Naive thymus-derived CD4-positive, alpha-beta T cell (primary cell): ENCODE measurements around the gene PAQR8. TPM values are rescaled to one million over a fixed set of nuclear protein-coding genes. Genes with fewer than 3 reads are reported as not detected.

Experiments used
- ATAC-seq: fragments of 150-1000 bp; cut with Tn5 transposase; 2 replicates; pipeline ENCODE4 v1.10.0; 2021; ENCODE audit warnings: mild to moderate bottlenecking, moderate library complexity
- CTCF ChIA-PET: fragments of 350-600 bp; sonication (Branson Sonifier 250); formaldehyde crosslinking; loops from one replicate; lab custom pipeline; 2021; ENCODE audit warnings: antibody characterized with exemption; lab: Charles Lee
- POLR2A ChIA-PET: fragments of 350-600 bp; sonication (Branson Sonifier 250); formaldehyde crosslinking; loops from one replicate; lab custom pipeline; 2021; ENCODE audit warnings: antibody characterized with exemption, inconsistent platforms; lab: Charles Lee
- DNase-seq, 9 donors: peaks; one replicate each; pipeline versions ENCODE4 v3.0.0 to v3.0.0-alpha.2; 2020 to 2022; ENCODE audit warnings: mixed read lengths in 1 of 9
- H3K27ac ChIP-seq: one replicate; pipeline ENCODE4 v1.7.0; 2013; ENCODE audit warnings: mild to moderate bottlenecking, low read depth, low read length, moderate library complexity
- H3K27me3 ChIP-seq, 2 donors: one replicate each; pipeline ENCODE4 v1.7.0; 2013; ENCODE audit warnings: low read length in 2 of 2, mild to moderate bottlenecking in 2 of 2, moderate library complexity in 2 of 2; ENCODE audit not compliant: control insufficient read depth in 2 of 2, insufficient read depth in 2 of 2
- H3K36me3 ChIP-seq, 3 experiments: 1 replicate in 2 of 3; 2 replicates in 1 of 3; pipeline ENCODE4 v1.7.0; 2013; ENCODE audit warnings: low read length in 3 of 3, mild to moderate bottlenecking in 3 of 3, moderate library complexity in 1 of 3; ENCODE audit not compliant: insufficient read depth in 3 of 3, control insufficient read depth in 2 of 3
- H3K4me1 ChIP-seq, 2 donors: one replicate each; pipeline ENCODE4 v1.7.0; 2013; ENCODE audit warnings: low read length in 2 of 2, mild to moderate bottlenecking in 2 of 2, moderate library complexity in 1 of 2; ENCODE audit not compliant: control insufficient read depth in 2 of 2, insufficient read depth in 2 of 2
- H3K4me3 ChIP-seq: 2 replicates; pipeline ENCODE4 v1.7.0; 2013; ENCODE audit warnings: mild to moderate bottlenecking, low read length
- H3K9me3 ChIP-seq, 3 experiments: 1 replicate in 2 of 3; 2 replicates in 1 of 3; pipeline ENCODE4 v1.7.0; 2013; ENCODE audit warnings: low read length in 3 of 3; ENCODE audit not compliant: control insufficient read depth in 2 of 3
- H3K27ac Mint-ChIP-seq, 9 donors: one replicate each; pipeline ENCODE4 v1.8.0; 2020 to 2022; ENCODE audit warnings: mixed read lengths in 9 of 9, mild to moderate bottlenecking in 8 of 9, moderate library complexity in 5 of 9, inconsistent platforms in 2 of 9
- H3K27me3 Mint-ChIP-seq, 5 donors: one replicate each; pipeline ENCODE4 v1.8.0; 2021 to 2022; ENCODE audit warnings: mixed read lengths in 5 of 5, mild to moderate bottlenecking in 1 of 5
- H3K36me3 Mint-ChIP-seq, 5 donors: one replicate each; pipeline ENCODE4 v1.8.0; 2020 to 2022; ENCODE audit warnings: mixed read lengths in 5 of 5, mild to moderate bottlenecking in 3 of 5, inconsistent platforms in 1 of 5
- H3K4me1 Mint-ChIP-seq, 7 donors: one replicate each; pipeline ENCODE4 v1.8.0; 2020 to 2022; ENCODE audit warnings: mixed read lengths in 7 of 7, mild to moderate bottlenecking in 3 of 7, inconsistent platforms in 1 of 7
- H3K4me3 Mint-ChIP-seq, 10 donors: one replicate each; pipeline ENCODE4 v1.8.0; 2020 to 2022; ENCODE audit warnings: mild to moderate bottlenecking in 10 of 10, mixed read lengths in 10 of 10, moderate library complexity in 6 of 10, inconsistent platforms in 2 of 10
- H3K9me3 Mint-ChIP-seq, 11 donors: one replicate each; pipeline ENCODE4 v1.8.0; 2020 to 2022; ENCODE audit warnings: mixed read lengths in 11 of 11, mild to moderate bottlenecking in 4 of 11, inconsistent platforms in 1 of 11, moderate library complexity in 1 of 11
- intact Hi-C, 2 donors: fragments of 100-400 bp; cut with micrococcal nuclease; formaldehyde crosslinking; loops; one replicate each; pipeline ENCODE4 v1.15.1; 2023
- polyA plus RNA-seq, 2 donors: library from polyadenylated mRNA; unstranded; fragments of 300-500 nt; fragmentation: Illumina TruSeq; gene quantifications; one replicate each; pipeline ENCODE4 v1.2.3, GENCODE V29; 2021
- total RNA-seq, 6 experiments: library from RNA in 5 of 6; stranded (reverse) in 5 of 6; gene quantifications; 1 replicate in 5 of 6; 2 replicates in 1 of 6; pipeline ENCODE4 v1.2.3 and lab custom pipeline; 2021 to 2026

The PAQR8 gene
- total and polyA plus RNA-seq, 7 experiments from 2014 or later, result 7.5 to 46.2 (median 32.1) TPM

GRCh38 chr6:52365866-52366540 is 4.1 kb downstream of the PAQR8 start:
- Mint-ChIP-seq H3K27ac (peak overlapping the region in 7 of 9 donors; percentile 30 to 99 (median 78)), H3K4me1 (peaks cover 42 to 92% (median 85%) of the 10 kb centered on the region in 7 donors), H3K9me3 (peaks cover 0 to 2% (median 0%) of the 10 kb centered on the region in 11 donors), H3K27me3 (peaks cover 0 to 9% (median 0%) of the 10 kb centered on the region in 5 donors), H3K36me3 (peaks cover 3 to 43% (median 29%) of the 10 kb centered on the region in 5 donors), H3K4me3 (peak overlapping the region in 7 of 10 donors; percentile 2 to 61 (median 28))
- Histone ChIP-seq H3K4me1 (peaks cover 30 to 42% of the 10 kb centered on the region in 2 donors), H3K27ac (no peak overlapping the region), H3K27me3 (no peaks in the 10 kb centered on the region), H3K9me3 (no peaks in the 10 kb centered on the region), H3K4me3 (no peak overlapping the region), H3K36me3 (peaks cover 0 to 25% (median 3%) of the 10 kb centered on the region in 3 experiments)
- intact Hi-C loops, result loop anchor here in 1 of 2 donors (10.0 kb wide), 1 partner anchor 1179 kb away; the partner anchor contains the start of gene GCLC
- ATAC-seq (no peak), DNase-seq (no peak)
- ChIA-PET CTCF (interaction anchor here (0.9 to 9.4 kb wide), 3 partner anchors 22 to 33 kb away, joined by 4 to 72 read pairs (median 6); no protein-coding TSS in a partner anchor), POLR2A (interaction anchor here (0.6 to 9.3 kb wide), 7 partner anchors 9 to 82 kb away, joined by 3 to 92 read pairs (median 7); partner anchors contain the start of gene MCM3)

GRCh38 chr6:52368002-52368401 is 6.1 kb downstream of the PAQR8 start:
- peaks cover 0 to 6% (median 0%) of the 10 kb centered on the region in 5 donors for H3K27me3 Mint-ChIP-seq
- intact Hi-C loops, result loop anchor here (1.0 to 10.0 kb wide), 2 partner anchors 8 to 1177 kb away; partner anchors contain the start of gene GCLC (in 1 of the 2)
- Histone ChIP-seq H3K4me3 (no peak overlapping the region), H3K27ac (no peak overlapping the region), H3K27me3 (no peaks in the 10 kb centered on the region), H3K9me3 (no peaks in the 10 kb centered on the region), H3K36me3 (peaks cover 0 to 20% (median 3%) of the 10 kb centered on the region in 3 experiments), H3K4me1 (peaks cover 25 to 38% of the 10 kb centered on the region in 2 donors)
- ChIA-PET CTCF (interaction anchor here (0.6 to 11.4 kb wide), 4 partner anchors 12 to 31 kb away, joined by 3 to 78 read pairs (median 38); no protein-coding TSS in a partner anchor), POLR2A (interaction anchor here (1.1 to 9.3 kb wide), 5 partner anchors 10 to 84 kb away, joined by 3 to 92 read pairs (median 4); partner anchors contain the start of gene MCM3)
- H3K9me3 Mint-ChIP-seq, result no peaks in the 10 kb centered on the region
- no peak for DNase-seq
- peak overlapping the region in 8 of 9 donors; percentile 51 to 99 (median 84) for H3K27ac Mint-ChIP-seq
- no peak for ATAC-seq
- H3K4me3 Mint-ChIP-seq, result peak overlapping the region in 6 of 10 donors; percentile 10 to 61 (median 24)
- H3K4me1 Mint-ChIP-seq, result peaks cover 32 to 97% (median 93%) of the 10 kb centered on the region in 7 donors
- H3K36me3 Mint-ChIP-seq, result peaks cover 3 to 58% (median 31%) of the 10 kb centered on the region in 5 donors

DNA sequence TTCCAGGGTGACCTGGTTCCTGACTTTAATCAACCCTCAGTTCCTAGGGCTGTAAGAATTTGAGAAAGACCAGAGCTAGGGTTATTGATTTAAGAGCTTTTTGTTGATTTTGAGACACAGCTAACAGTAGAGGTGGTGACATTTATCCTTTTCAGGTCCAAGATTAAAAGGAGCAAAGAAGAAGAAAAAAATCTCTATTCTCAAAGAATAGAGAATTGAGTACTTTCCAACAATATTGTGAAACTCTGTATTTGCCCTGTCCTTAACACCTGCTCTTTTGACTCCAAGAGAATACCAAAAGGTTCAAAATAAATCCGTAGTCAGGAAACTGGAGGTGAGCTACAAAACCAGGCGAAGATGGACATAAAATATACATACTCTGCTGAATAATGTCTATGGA is 7.3 kb downstream of the PAQR8 start:
- no peaks in the 10 kb centered on the region for H3K27me3 ChIP-seq
- H3K27ac Mint-ChIP-seq, result peak overlapping the region in 8 of 9 donors; percentile 52 to 99 (median 82)
- peaks cover 21 to 95% (median 91%) of the 10 kb centered on the region in 7 donors for H3K4me1 Mint-ChIP-seq
- H3K36me3 ChIP-seq, result peaks cover 0 to 25% (median 3%) of the 10 kb centered on the region in 3 experiments
- no peaks in the 10 kb centered on the region for H3K9me3 ChIP-seq
- H3K36me3 Mint-ChIP-seq, result peaks cover 9 to 70% (median 41%) of the 10 kb centered on the region in 5 donors
- intact Hi-C loops, result loop anchor here in 1 of 2 donors (10.0 kb wide), 1 partner anchor 1176 kb away; the partner anchor contains the start of gene GCLC
- DNase-seq, result no peak
- H3K4me1 ChIP-seq, result peaks cover 14 to 30% of the 10 kb centered on the region in 2 donors
- no peak overlapping the region for H3K4me3 ChIP-seq
- ATAC-seq, result no peak
- peaks cover 0 to 10% (median 5%) of the 10 kb centered on the region in 11 donors for H3K9me3 Mint-ChIP-seq
- H3K27ac ChIP-seq, result no peak overlapping the region
- POLR2A ChIA-PET, result interaction anchor here (1.6 kb wide), 1 partner anchor 84 kb away, joined by 5 read pairs; no protein-coding TSS in a partner anchor
- peaks cover 0 to 2% (median 0%) of the 10 kb centered on the region in 5 donors for H3K27me3 Mint-ChIP-seq
- H3K4me3 Mint-ChIP-seq, result peak overlapping the region in 1 of 10 donors; percentile 33
- CTCF ChIA-PET, result interaction anchor here (0.7 to 11.4 kb wide), 4 partner anchors 10 to 59 kb away, joined by 3 to 78 read pairs (median 38); no protein-coding TSS in a partner anchor

GRCh38 chr6:52371656-52372191 is 9.8 kb downstream of the PAQR8 start:
- H3K9me3 ChIP-seq, result no peaks in the 10 kb centered on the region
- CTCF ChIA-PET, result interaction anchor here (0.6 to 11.4 kb wide), 4 partner anchors 10 to 79 kb away, joined by 3 to 78 read pairs (median 4); partner anchors contain the start of gene PAQR8
- H3K27me3 ChIP-seq, result no peaks in the 10 kb centered on the region
- Mint-ChIP-seq H3K4me3 (no peak overlapping the region), H3K27me3 (no peaks in the 10 kb centered on the region), H3K36me3 (peaks cover 12 to 71% (median 41%) of the 10 kb centered on the region in 5 donors), H3K4me1 (peaks cover 26 to 95% (median 92%) of the 10 kb centered on the region in 7 donors), H3K27ac (peak overlapping the region in 7 of 9 donors; percentile 17 to 84 (median 78)), H3K9me3 (peaks cover 0 to 14% (median 8%) of the 10 kb centered on the region in 11 donors)
- POLR2A ChIA-PET, result interaction anchor here (0.6 to 8.6 kb wide), 8 partner anchors 9 to 87 kb away, joined by 3 to 77 read pairs (median 4); partner anchors contain the start of genes MCM3 and PAQR8
- no peak overlapping the region for H3K4me3 ChIP-seq
- peaks cover 0 to 25% (median 3%) of the 10 kb centered on the region in 3 experiments for H3K36me3 ChIP-seq
- no peak for DNase-seq
- intact Hi-C loops, result no loop called here
- ATAC-seq, result no peak
- H3K27ac ChIP-seq, result peak overlapping the region; percentile 10
- peaks cover 5 to 31% of the 10 kb centered on the region in 2 donors for H3K4me1 ChIP-seq

GRCh38 chr6:52373151-52373690 is 11.3 kb downstream of the PAQR8 start:
- Histone ChIP-seq H3K27ac (peak overlapping the region; percentile 43), H3K4me1 (peaks cover 16 to 36% of the 10 kb centered on the region in 2 donors), H3K9me3 (no peaks in the 10 kb centered on the region), H3K36me3 (peaks cover 0 to 12% (median 3%) of the 10 kb centered on the region in 3 experiments), H3K4me3 (no peak overlapping the region), H3K27me3 (no peaks in the 10 kb centered on the region)
- Mint-ChIP-seq H3K4me3 (no peak overlapping the region), H3K4me1 (peaks cover 31 to 95% (median 92%) of the 10 kb centered on the region in 7 donors), H3K27ac (peak overlapping the region in 8 of 9 donors; percentile 16 to 93 (median 83)), H3K27me3 (no peaks in the 10 kb centered on the region), H3K9me3 (peaks cover 0 to 14% (median 8%) of the 10 kb centered on the region in 11 donors), H3K36me3 (peaks cover 9 to 59% (median 32%) of the 10 kb centered on the region in 5 donors)
- DNase-seq, result no peak
- intact Hi-C loops, result no loop called here
- CTCF ChIA-PET, result interaction anchor here (1.0 to 11.4 kb wide), 2 partner anchors 16 to 86 kb away, joined by 3 to 78 read pairs; no protein-coding TSS in a partner anchor
- POLR2A ChIA-PET, result interaction anchor here (1.3 to 8.6 kb wide), 6 partner anchors 9 to 88 kb away, joined by 3 to 77 read pairs (median 10); partner anchors contain the start of genes MCM3 and PAQR8
- no peak for ATAC-seq
